Adrenal gland (tissue), 12 donors: ENCODE results near the gene CCDC33. TPM values are rescaled to one million over a fixed set of nuclear protein-coding genes. Genes with fewer than 3 reads are reported as not detected.

Experiments used
- DNase-seq, 7 donors: peaks; one replicate each; pipeline ENCODE4 v3.0.0-alpha.2; 2019 to 2020
- H3K27ac ChIP-seq, 5 donors: fragments of 200-600 bp; sonication (generic) in 4 of 5; 1 replicate in 3 of 5; 2 replicates in 2 of 5; pipeline versions ENCODE4 v1.5.1 to v1.8.0; 2016 to 2020; ENCODE audit warnings: mild to moderate bottlenecking in 1 of 5
- H3K27me3 ChIP-seq: fragments of 200-600 bp; 2 replicates; pipeline ENCODE4 v1.8.0; 2021
- H3K36me3 ChIP-seq, 2 donors: fragments of 200-600 bp; replicated peaks in 1 of 2; 1 replicate in 1 of 2; 2 replicates in 1 of 2; pipeline versions ENCODE4 v1.5.1 to v1.8.0; 2018 to 2022
- H3K4me1 ChIP-seq, 2 donors: fragments of 200-600 bp; replicated peaks in 1 of 2; 1 replicate in 1 of 2; 2 replicates in 1 of 2; pipeline versions ENCODE4 v1.5.1 to v1.8.0; 2018 to 2021
- H3K4me3 ChIP-seq, 4 donors: fragments of 200-600 bp; sonication (generic) in 3 of 4; one replicate each; pipeline ENCODE4 v1.5.1; 2016 to 2018
- H3K9me3 ChIP-seq, 3 donors: fragments of 200-600 bp; sonication (generic) in 1 of 3; replicated peaks in 1 of 3; 1 replicate in 2 of 3; 2 replicates in 1 of 3; pipeline versions ENCODE4 v1.5.1 to v1.8.0; 2016 to 2021
- CTCF ChIP-seq, 6 experiments: fragments of 450-650 bp in 4 of 6; fragments of 200-600 bp in 2 of 6; sonication (generic) in 1 of 6; IDR thresholded peaks; 1 replicate in 5 of 6; 2 replicates in 1 of 6; pipeline versions ENCODE4 v1.5.1 to v1.8.0; 2016 to 2021; ENCODE audit warnings: antibody characterized with exemption in 6 of 6, mild to moderate bottlenecking in 2 of 6, moderate library complexity in 1 of 6
- POLR2A ChIP-seq, 2 donors: fragments of 450-650 bp; IDR thresholded peaks; one replicate each; pipeline ENCODE4 v1.6.1; 2017; ENCODE audit warnings: antibody characterized with exemption in 2 of 2, mild to moderate bottlenecking in 2 of 2, moderate library complexity in 1 of 2
- WGBS, 4 donors: extraction: QIAGEN DNeasy Blood & Tissue Kit in 2 of 4; methylation state at CpG; one replicate each; pipeline versions ENCODE4 v1.1.5 to v1.1.7; 2013 to 2017; 5-methylcytosine and 5-hydroxymethylcytosine counted together
- intact Hi-C, 2 donors: fragments of 100-400 bp; cut with DNase I; formaldehyde crosslinking; loops; one replicate each; pipeline versions ENCODE4 v1.14.1 to v1.15.0; 2022 to 2023
- polyA plus RNA-seq, 3 donors: library from polyadenylated mRNA; stranded (reverse); fragments of 200-250 nt in 2 of 3; fragments of 350-450 nt in 1 of 3; fragmentation: Illumina TruSeq in 1 of 3; extraction: RNeasy Lipid Tissue Mini Kit (QIAGEN cat#74804) in 1 of 3; gene quantifications; one replicate each; pipeline ENCODE4 v1.2.3, GENCODE V29; 2013 to 2014
- total RNA-seq, 9 donors: library from RNA; depleted of rRNA in 4 of 9; stranded (reverse); fragments of >200 nt in 4 of 9; fragments of 120-200 nt in 1 of 9; fragmentation: NEBNext Ultra II Directional in 1 of 9; extraction: Animal tissue kit (Norgen Biotek cat#: 25700) in 1 of 9; gene quantifications; one replicate each; pipeline versions ENCODE4 v1.1.0 to v1.2.4, GENCODE V29; 2013 to 2023
- donor health status: healthy with polysubstance abuse.
- donor health status: Bipolar disorder and iron deficiency.
- donor health status: DM: yes; HTN: yes; CAD: no.
- donor health status: DM: no; HTN: no; CAD: no.
- donor health status: DM: no; HTN: no; CAD: no.
- donor health status: DM: yes; HTN: yes; CAD: no.

Gene CCDC33
- total and polyA plus RNA-seq, 12 donors, result 0.11 to 1.1 (median 0.30) TPM; not detected in 3

DNA sequence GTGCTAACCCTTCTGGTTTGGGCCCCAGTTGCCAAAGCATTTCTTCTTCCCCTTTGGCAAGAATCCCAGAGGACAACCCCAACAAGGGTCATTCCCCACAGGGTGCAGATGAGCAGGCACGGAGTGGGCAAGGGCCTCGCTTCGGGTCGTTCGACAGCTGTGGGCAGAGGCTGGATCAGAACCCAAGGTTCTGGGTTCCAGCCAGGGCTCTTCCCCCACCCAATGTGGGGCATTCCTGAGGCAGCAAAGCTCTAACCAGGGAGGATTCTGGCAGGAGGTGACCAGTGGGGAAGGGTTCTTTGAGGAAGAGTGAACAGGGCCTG is 83.0 kb downstream of the CCDC33 start:
- Histone ChIP-seq H3K9me3 (no peaks in the 10 kb centered on the region), H3K27me3 (no peaks in the 10 kb centered on the region), H3K36me3 (no peaks in the 10 kb centered on the region), H3K27ac (peak overlapping the region in 1 of 5 donors; percentile 45), H3K4me3 (no peak overlapping the region), H3K4me1 (peaks cover 10 to 19% of the 10 kb centered on the region in 2 donors)
- WGBS, 4 donors, result 93 to 95% (median 93%) methylated on average over 5 of the region's 5 CpGs; no CpG with 5 or more reads in 1 of the 4 donors
- no peak for TF ChIP-seq CTCF (IDR thresholded peaks at IDR 0.05)
- no peak for TF ChIP-seq POLR2A (IDR thresholded peaks at IDR 0.05)
- no peak for DNase-seq
- intact Hi-C loops, result no loop called here

- 40 to 60% (median 54%) methylated on average over 3 to 8 of the region's 8 CpGs for WGBS, 4 donors
- Histone ChIP-seq H3K27me3 (no peaks in the 10 kb centered on the region), H3K9me3 (no peaks in the 10 kb centered on the region), H3K27ac (peak overlapping the region in 1 of 5 donors; percentile 45), H3K4me1 (peaks cover 10 to 19% of the 10 kb centered on the region in 2 donors), H3K4me3 (no peak overlapping the region), H3K36me3 (no peaks in the 10 kb centered on the region)
- DNase-seq, result no peak
- TF ChIP-seq CTCF (IDR thresholded peaks at IDR 0.05) (no peak), POLR2A (IDR thresholded peaks at IDR 0.05) (no peak)
- intact Hi-C loops, result loop anchor here in 1 of 2 donors (5.0 kb wide), 2 partner anchors 192 to 262 kb away; no protein-coding TSS in a partner anchor
Measured at GRCh38 chr15:74319596-74320351, 83.6 kb downstream of the CCDC33 start.

DNA sequence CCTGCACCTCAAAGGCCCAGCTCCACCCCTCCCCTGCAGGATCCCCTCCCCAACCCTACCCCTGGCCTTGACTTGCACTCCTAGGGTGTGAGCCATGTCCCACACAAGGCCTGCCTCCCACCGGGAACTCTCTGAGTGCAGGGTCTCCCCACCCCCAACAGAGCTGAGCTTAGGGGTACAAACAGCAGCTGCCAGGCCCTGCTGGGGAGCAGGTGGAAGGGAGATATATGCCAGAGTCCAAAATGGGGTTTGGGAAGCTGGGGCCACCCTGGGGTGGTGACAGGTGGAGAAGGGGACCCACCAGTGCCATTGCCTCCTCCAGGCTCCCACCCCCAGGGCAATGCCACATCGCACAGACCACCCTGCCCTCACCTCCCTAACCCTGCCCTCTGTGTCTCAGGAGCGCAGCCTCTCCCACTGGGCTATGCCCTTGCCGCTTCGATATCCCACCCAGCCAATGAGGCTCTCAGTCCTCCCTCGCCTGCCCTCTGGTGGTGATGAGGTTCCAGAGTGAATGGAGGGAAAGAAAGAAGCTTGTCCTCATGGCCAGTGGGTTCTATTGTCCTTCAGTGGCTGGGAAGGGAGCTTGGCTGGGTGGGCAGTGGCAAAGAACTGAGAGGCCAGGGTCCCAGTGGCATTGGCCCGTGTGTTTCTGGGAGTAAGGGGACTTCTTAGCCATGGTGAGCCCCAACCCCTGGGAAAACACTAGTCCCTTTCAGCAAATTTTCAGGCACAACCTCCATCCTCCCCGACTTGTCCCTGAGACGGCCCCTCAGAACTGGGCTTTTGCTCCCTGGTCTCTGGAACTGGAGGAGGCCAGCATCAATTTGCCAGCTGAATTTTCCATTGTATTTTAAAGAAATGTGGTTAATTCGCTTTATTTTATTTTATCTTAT is 84.5 kb downstream of the CCDC33 start:
- whole genome bisulfite sequencing, 4 donors, result 70 to 84% (median 76%) methylated on average over 7 to 10 of the region's 10 CpGs
- Histone ChIP-seq H3K4me3 (no peak overlapping the region), H3K4me1 (peaks cover 10 to 21% of the 10 kb centered on the region in 2 donors), H3K9me3 (no peaks in the 10 kb centered on the region), H3K36me3 (no peaks in the 10 kb centered on the region), H3K27ac (no peak overlapping the region), H3K27me3 (no peaks in the 10 kb centered on the region)
- intact Hi-C loops, result loop anchor here in 1 of 2 donors (5.0 kb wide), 2 partner anchors 193 to 263 kb away; no protein-coding TSS in a partner anchor
- peak in 4 of 7 donors; percentile 46 to 69 (median 60) for DNase-seq
- TF ChIP-seq CTCF (IDR thresholded peaks at IDR 0.05), result peak; percentile 23 to 60 (median 42)
- no peak for TF ChIP-seq POLR2A (IDR thresholded peaks at IDR 0.05)
